ENCODE data around the gene TMUB2. TPM values are rescaled to one million over a fixed set of nuclear protein-coding genes. Genes with fewer than 3 reads are reported as not detected.

TMUB2 gene
- total RNA-seq, 2 experiments from 2014 or later, result 21.8 to 21.9 TPM

DNA sequence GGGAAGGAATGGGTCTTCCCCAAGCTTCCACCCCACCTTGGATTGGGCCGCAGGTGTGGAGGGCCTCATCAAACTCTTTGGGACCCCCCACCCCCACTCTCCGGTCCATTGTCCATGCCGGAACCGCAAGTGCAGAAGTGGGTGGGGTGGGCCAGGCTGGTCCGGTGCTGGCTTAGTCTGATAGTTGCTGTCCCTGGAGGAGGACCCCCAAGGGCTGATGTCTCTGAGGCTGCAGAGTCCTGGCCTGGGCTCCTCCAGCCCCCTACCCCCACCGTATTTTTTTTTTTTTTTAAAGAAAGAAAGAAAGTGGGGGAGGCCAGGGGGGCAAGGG lies 20.0 kb downstream of the TMUB2 start:
- no peak for DNase-seq
- ChIA-PET POLR2A (no interaction called here), CTCF (interaction anchor here (0.7 to 3.5 kb wide), 5 partner anchors 10 to 139 kb away, joined by 3 to 16 read pairs (median 5); partner anchors contain the start of genes GRN and TMUB2)
- no peaks in the 10 kb centered on the region for H3K27me3 Mint-ChIP-seq
- H3K4me1 Mint-ChIP-seq (ENCODE audit: low read depth), result peaks cover 50% of the 10 kb centered on the region
- H3K9me3 Mint-ChIP-seq, result no peaks in the 10 kb centered on the region
- no peak overlapping the region for H3K4me3 Mint-ChIP-seq
- no peak overlapping the region for H3K27ac Mint-ChIP-seq
- peaks cover 32% of the 10 kb centered on the region for H3K36me3 Mint-ChIP-seq
- intact Hi-C loops (cut with micrococcal nuclease), result loop anchor here (10.0 kb wide), 1 partner anchor 938 kb away; the partner anchor contains the start of gene HEXIM1

DNA sequence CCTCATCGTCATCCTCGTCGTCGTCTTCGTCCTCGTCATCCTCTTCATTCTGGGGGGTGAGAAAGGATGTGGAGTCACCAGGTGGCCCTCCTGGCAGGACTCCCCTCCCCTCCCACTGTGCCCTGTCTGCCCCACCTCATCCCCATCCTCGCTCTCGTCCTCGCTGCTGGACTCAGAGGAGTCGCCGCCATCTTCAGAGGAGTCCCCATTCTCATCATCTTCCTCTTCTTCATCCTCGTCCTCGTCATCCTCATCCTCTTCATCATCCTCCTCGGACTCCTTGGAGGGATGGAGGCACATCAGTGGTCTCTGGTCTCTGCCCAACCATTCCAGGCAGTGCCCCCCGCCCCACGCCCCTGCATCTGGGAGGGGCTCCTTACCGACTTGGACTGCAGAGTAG lies 20.5 kb downstream of the TMUB2 start:
- Mint-ChIP-seq H3K27me3 (no peaks in the 10 kb centered on the region), H3K4me3 (no peak overlapping the region), H3K27ac (peak overlapping the region; percentile 38), H3K36me3 (peaks cover 32% of the 10 kb centered on the region), H3K9me3 (no peaks in the 10 kb centered on the region), H3K4me1 (ENCODE audit: low read depth) (peaks cover 54% of the 10 kb centered on the region)
- CTCF ChIA-PET, result interaction anchor here (3.5 kb wide), 1 partner anchor 9 kb away, joined by 16 read pairs; no protein-coding TSS in a partner anchor
- POLR2A ChIA-PET, result no interaction called here
- intact Hi-C loops (cut with micrococcal nuclease), result loop anchor here (10.0 kb wide), 1 partner anchor 937 kb away; the partner anchor contains the start of gene HEXIM1
- DNase-seq, result no peak

DNA sequence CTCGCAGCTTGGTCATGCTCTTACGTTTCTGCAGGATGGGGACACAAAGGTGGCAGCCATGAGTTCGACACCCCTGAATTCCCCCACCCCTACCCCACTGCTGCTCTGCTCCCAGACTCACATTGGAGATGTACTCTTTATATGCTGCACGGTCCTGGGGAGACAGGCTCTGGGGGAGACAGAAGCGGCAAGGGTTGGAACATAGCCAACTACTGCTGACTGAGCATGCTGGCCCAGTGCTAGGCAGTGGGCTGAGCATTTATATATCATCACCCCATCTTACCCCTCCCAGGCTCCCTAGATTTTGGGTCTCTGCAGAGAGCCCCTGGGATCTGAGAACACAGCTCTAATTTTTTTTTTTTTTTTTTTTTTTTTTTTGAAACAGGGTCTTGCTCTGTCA lies 21.0 kb downstream of the TMUB2 start:
- DNase-seq, result no peak
- H3K4me1 Mint-ChIP-seq (ENCODE audit: low read depth), result peaks cover 55% of the 10 kb centered on the region
- no peaks in the 10 kb centered on the region for H3K27me3 Mint-ChIP-seq
- CTCF ChIA-PET, result interaction anchor here (0.7 to 3.5 kb wide), 2 partner anchors 9 to 138 kb away, joined by 3 to 16 read pairs; partner anchors contain the start of gene GRN
- peak overlapping the region; percentile 38 for H3K27ac Mint-ChIP-seq
- POLR2A ChIA-PET, result no interaction called here
- intact Hi-C loops (cut with micrococcal nuclease), result loop anchor here (10.0 kb wide), 1 partner anchor 937 kb away; the partner anchor contains the start of gene HEXIM1
- H3K4me3 Mint-ChIP-seq, result no peak overlapping the region
- H3K9me3 Mint-ChIP-seq, result no peaks in the 10 kb centered on the region
- H3K36me3 Mint-ChIP-seq, result peaks cover 33% of the 10 kb centered on the region

DNA sequence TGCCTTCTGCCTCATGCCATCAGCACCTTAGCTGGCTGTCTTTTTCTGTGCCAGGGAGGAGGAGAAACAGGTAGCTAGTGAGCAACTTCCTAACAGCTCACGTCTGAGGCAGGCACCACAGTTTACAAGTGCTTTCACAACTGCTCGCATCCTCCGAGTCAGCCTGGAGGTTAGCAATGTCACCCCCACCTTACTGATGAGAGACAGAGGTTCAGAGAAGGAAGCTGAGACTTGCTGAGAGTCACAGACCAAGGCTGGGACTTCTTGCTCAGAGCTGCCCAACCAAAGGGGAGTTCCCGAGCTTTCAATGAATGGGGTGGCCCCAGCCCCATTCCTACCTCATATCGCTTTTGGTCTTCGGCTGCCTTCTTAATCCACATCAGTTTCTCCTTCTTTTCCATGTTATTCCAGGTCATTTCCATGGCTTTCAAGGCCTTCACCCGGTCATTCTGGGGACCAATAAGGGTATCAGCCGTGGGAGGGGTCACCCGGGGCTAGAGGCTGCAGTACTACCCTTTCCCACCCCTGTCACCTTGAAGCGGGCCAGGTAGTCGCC lies 23.1 kb downstream of the TMUB2 start:
- Mint-ChIP-seq H3K4me1 (ENCODE audit: low read depth) (peaks cover 57% of the 10 kb centered on the region), H3K27me3 (no peaks in the 10 kb centered on the region), H3K36me3 (peaks cover 54% of the 10 kb centered on the region), H3K27ac (peak overlapping the region; percentile 92), H3K4me3 (peak overlapping the region; percentile 70), H3K9me3 (no peaks in the 10 kb centered on the region)
- peak; percentile 87 for DNase-seq
- intact Hi-C loops (cut with micrococcal nuclease), result loop anchor here (1.0 to 10.0 kb wide), 5 partner anchors 8 to 935 kb away; partner anchors contain the start of genes HEXIM1 and SLC25A39
- ChIA-PET POLR2A (interaction anchor here (0.5 to 4.1 kb wide), 17 partner anchors 8 to 141 kb away, joined by 3 to 43 read pairs (median 5); partner anchors contain the start of genes ATXN7L3, GRN, SLC25A39 and TMUB2), CTCF (interaction anchor here (0.6 to 3.9 kb wide), 43 partner anchors 10 to 1169 kb away, joined by 3 to 86 read pairs (median 5); partner anchors contain the start of genes ATXN7L3, DHX8, FAM171A2 and GRN)

DNA sequence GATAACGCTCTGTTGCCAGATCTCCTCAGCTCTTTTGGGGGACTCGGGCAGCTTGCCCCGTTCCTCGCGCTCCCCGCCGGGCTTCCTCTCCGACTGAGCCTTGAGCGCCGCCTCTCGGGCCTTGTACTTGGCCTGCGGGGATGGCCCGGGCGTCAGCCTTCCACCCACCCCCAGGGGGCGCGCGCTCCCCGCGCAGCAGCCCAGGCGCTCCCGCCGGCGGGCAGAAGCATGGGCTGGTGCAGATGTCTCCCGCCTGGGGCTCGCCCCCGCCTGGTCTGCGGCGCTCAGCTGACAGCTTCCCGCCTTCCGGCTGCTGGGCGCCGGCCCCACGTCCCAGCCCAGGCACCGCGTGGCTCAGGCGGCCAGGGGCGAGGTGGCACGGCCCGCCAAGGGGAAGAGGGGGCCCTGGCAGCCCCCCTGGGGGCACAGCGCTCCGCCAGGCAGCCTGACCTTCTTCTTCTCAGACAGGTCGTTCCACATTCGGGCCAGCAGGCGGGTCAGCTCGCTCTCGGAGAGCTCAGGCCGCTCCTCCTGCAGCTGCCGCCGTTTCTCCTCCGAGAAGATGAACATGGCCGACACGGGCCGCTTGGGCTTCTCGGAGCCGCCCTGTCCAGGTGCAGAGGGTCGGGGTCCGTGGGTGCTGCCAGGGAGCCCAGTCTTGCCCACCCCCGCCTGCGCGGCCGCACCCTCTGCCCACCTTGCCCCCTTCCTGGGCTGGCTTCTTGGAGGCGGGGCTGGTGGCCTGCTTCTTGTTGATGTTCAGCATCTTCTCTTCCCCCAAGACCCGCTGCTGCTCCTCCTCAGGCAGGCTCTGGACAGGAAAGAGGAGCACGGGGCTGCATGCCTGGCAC lies 23.8 kb downstream of the TMUB2 start:
- CTCF ChIA-PET, result interaction anchor here (0.6 to 3.9 kb wide), 45 partner anchors 9 to 1170 kb away, joined by 3 to 86 read pairs (median 5); partner anchors contain the start of genes ATXN7L3, DHX8, FAM171A2 and GRN
- peak overlapping the region; percentile 92 for H3K27ac Mint-ChIP-seq
- intact Hi-C loops (cut with micrococcal nuclease), result loop anchor here (1.0 kb wide), 4 partner anchors 8 to 121 kb away; partner anchors contain the start of gene SLC25A39
- H3K4me3 Mint-ChIP-seq, result peak overlapping the region; percentile 70
- peaks cover 64% of the 10 kb centered on the region for H3K4me1 Mint-ChIP-seq (ENCODE audit: low read depth)
- POLR2A ChIA-PET, result interaction anchor here (0.5 to 4.1 kb wide), 19 partner anchors 8 to 435 kb away, joined by 3 to 43 read pairs (median 5); partner anchors contain the start of genes ATXN7L3, GRN, SLC25A39 and TMUB2
- DNase-seq, result peak; percentile 95
- H3K36me3 Mint-ChIP-seq, result peaks cover 61% of the 10 kb centered on the region
- H3K9me3 Mint-ChIP-seq, result no peaks in the 10 kb centered on the region
- H3K27me3 Mint-ChIP-seq, result no peaks in the 10 kb centered on the region

DNA sequence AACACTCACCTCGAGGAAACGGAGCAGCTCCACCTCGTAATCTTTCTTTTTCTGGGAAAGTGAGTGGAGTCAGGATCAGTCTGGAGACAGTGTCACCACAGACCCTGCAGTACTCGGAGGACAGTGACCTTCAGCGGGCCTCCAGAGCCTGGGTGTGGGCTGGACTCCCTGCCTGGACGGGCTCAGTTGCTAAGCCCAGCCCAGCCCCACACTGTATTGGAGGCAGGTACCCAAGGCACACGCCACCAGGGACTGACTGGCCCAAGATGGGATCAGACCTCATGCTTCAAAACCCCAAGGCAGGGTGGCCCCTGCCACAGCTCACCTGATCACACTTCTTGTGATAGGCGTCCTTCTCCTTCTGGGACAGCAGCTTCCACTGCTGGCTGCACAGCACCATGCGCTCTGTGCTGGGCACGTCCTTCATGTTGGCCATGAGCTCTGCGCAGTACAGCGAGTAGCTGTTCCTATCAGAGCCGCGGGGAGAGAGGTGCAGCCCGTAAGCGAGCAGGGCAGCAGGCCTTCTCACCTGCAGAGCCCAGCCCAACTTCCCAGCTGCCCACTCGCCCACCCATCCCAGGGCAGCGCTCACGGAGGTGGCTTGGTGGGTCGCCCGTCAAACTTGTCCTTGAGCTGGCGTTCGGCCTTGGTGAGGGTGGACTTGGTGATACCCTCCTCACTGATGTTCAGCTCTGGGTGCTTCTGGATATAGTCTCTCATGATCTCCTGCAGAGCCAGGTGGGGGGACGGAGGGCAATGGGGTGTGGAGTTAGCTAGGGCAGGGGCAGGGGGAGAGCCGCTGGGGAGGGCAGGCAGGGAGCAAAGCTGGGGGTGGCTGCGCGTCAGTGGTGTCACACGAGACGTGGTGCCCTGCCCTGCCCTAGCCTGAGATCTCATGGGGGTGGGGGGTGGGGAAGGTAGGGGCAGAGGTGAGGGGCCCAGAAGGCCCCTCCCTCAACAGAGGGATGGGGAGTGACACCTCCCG lies 24.8 kb downstream of the TMUB2 start:
- Mint-ChIP-seq H3K36me3 (peaks cover 68% of the 10 kb centered on the region), H3K27me3 (no peaks in the 10 kb centered on the region), H3K9me3 (no peaks in the 10 kb centered on the region), H3K27ac (peak overlapping the region; percentile 70), H3K4me1 (ENCODE audit: low read depth) (peaks cover 74% of the 10 kb centered on the region), H3K4me3 (peak overlapping the region; percentile 12)
- DNase-seq, result no peak
- ChIA-PET CTCF (interaction anchor here (0.6 to 3.9 kb wide), 14 partner anchors 8 to 268 kb away, joined by 3 to 86 read pairs (median 8); partner anchors contain the start of genes ATXN7L3, GRN, TMUB2 and UBTF), POLR2A (interaction anchor here (0.8 to 4.1 kb wide), 6 partner anchors 9 to 113 kb away, joined by 3 to 43 read pairs (median 5); partner anchors contain the start of genes SLC25A39 and UBTF)
- intact Hi-C loops (cut with micrococcal nuclease), result no loop called here

DNA sequence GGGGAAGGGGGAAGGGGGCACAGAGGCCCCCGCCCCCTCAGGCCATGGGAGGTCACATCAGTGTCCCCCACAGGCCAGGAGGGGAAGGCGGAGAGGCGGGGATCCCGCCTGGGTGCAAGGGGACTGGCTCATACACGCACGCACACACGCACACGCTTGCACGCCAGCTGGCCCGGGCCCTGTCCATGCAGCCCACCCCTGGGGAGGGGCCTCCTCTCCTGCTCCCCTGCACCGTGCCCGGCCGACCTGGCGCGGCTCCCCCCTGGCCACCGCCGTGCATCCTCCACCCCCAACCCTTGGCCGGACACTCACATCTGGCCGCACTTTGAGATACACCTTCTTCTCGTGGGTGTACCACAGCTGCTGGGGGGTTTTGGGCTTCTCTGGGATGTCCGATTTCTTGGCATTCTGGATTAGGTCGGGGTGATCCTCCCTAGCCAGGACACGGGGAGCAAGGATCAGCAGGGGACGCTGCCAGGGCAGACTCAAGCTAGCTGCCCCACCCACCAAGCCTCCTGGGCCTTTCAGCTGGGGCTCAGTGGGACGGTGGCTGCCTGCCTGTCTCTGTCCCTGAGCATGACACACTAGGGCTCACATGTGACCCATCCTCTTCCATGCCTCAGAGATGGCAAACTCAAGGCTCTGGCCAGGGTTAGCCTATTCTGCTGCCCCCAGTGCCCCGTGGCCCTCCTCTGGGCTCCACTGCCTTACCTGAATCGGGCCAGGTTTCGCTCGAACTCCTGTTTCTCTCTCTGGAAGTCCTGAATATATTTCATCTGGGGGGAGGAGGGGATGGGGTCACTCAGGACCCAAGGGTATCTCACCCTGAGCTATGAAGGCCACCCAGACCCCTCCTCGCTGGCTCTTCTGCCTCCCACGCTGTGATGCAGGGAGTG lies 26.0 kb downstream of the TMUB2 start:
- CTCF ChIA-PET, result interaction anchor here (0.6 to 3.9 kb wide), 6 partner anchors 9 to 141 kb away, joined by 3 to 69 read pairs (median 4); partner anchors contain the start of genes ATXN7L3 and GRN
- intact Hi-C loops (cut with micrococcal nuclease), result no loop called here

DNA sequence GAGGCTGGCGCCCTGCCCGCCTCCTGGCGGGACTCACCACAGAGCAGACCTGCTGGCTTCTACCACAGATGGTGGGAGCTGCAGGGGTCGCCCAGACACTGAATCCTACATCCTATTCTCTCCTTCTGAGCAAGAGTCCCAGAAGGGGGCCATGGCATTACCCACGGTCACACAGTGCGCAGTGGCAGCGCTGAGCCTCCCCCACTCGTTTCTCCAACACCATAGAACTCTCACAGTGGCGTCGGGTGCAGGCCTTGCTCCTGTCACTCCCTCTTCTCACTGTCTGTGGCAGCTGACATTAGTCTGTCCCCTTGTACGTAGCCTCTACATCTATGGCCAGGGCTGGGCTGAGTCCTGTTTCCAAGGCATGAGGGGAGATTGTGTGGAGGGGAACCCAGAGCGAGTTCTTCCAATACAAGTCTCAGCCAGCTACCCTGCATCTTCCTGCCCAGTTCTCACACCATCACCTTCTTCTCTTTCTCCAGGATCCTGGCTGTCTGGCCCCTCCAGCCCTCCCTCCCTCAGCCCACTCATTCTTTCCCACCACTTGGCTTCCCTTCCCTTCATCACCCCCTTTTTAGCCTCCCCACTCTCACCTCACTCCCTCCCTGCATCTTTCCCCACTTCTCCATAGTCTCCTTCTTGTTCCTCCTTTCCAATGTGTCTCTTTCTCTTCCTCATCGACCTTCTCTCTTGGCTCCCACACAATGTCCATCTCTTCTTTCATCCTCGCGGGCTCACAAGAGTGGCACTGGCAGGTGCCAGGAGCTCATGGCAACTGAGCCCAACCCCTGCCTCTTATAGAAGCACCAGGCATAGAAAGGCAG lies 26.8 kb downstream of the TMUB2 start:
- peaks cover 71% of the 10 kb centered on the region for H3K4me1 Mint-ChIP-seq (ENCODE audit: low read depth)
- intact Hi-C loops (cut with micrococcal nuclease), result no loop called here
- peak overlapping the region; percentile 33 for H3K27ac Mint-ChIP-seq
- ChIA-PET POLR2A (no interaction called here), CTCF (interaction anchor here (1.1 to 1.3 kb wide), 3 partner anchors 10 to 140 kb away, joined by 3 to 5 read pairs (median 3); partner anchors contain the start of gene GRN)
- H3K36me3 Mint-ChIP-seq, result peaks cover 66% of the 10 kb centered on the region
- no peaks in the 10 kb centered on the region for H3K9me3 Mint-ChIP-seq
- H3K4me3 Mint-ChIP-seq, result no peak overlapping the region
- DNase-seq, result no peak
- no peaks in the 10 kb centered on the region for H3K27me3 Mint-ChIP-seq

More for the DNA sequence above, 26.0 kb downstream of the TMUB2 start:
- H3K4me1 Mint-ChIP-seq (ENCODE audit: low read depth), result peaks cover 77% of the 10 kb centered on the region
- no peak overlapping the region for H3K4me3 Mint-ChIP-seq
- peak overlapping the region; percentile 69 for H3K27ac Mint-ChIP-seq
- H3K27me3 Mint-ChIP-seq, result no peaks in the 10 kb centered on the region
- peaks cover 72% of the 10 kb centered on the region for H3K36me3 Mint-ChIP-seq
- no peak for DNase-seq
- no peaks in the 10 kb centered on the region for H3K9me3 Mint-ChIP-seq
- POLR2A ChIA-PET, result interaction anchor here (1.1 to 4.1 kb wide), 2 partner anchors 8 to 11 kb away, joined by 3 to 43 read pairs; partner anchors contain the start of gene UBTF

DNA sequence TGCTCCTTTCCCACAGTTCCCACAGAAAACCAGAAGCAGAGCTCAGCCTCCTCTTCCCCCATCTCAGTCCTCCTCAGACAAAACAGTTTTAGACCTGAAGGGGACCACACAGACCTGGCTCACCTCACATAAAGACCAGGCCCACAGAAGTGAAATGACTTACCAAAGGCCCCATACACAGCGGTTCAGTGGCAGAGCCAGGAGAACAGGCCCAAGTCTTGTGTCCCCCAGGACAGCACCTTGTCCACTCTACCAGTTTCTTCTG lies 27.4 kb downstream of the TMUB2 start:
- peak overlapping the region; percentile 94 for H3K27ac Mint-ChIP-seq
- ChIA-PET POLR2A (no interaction called here), CTCF (no interaction called here)
- no peak overlapping the region for H3K4me3 Mint-ChIP-seq
- intact Hi-C loops (cut with micrococcal nuclease), result no loop called here
- H3K27me3 Mint-ChIP-seq, result no peaks in the 10 kb centered on the region
- H3K9me3 Mint-ChIP-seq, result no peaks in the 10 kb centered on the region
- H3K4me1 Mint-ChIP-seq (ENCODE audit: low read depth), result peaks cover 68% of the 10 kb centered on the region
- no peak for DNase-seq
- H3K36me3 Mint-ChIP-seq, result peaks cover 63% of the 10 kb centered on the region

DNA sequence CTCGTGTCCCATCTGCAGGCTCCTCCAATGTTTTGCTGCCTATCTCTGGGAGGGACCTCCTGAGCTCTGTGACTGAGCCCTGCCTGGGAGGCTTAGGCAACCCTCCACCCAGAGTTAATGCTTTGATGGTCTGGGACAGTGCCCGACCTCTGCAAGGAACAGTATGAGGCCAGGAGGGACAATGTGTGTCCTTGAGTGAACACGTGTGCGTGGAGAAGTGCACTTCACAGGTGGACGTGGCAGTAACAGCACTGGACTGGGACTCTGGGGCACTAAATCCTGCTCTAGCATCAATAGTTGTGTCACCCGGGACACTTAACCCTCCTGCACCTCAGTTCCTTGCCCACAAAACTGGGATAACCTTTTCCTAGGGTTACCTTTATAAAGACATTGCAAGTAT lies 28.1 kb downstream of the TMUB2 start:
- peak overlapping the region; percentile 94 for H3K27ac Mint-ChIP-seq
- ChIA-PET POLR2A (no interaction called here), CTCF (interaction anchor here (1.0 kb wide), 1 partner anchor 136 kb away, joined by 4 read pairs; no protein-coding TSS in a partner anchor)
- H3K9me3 Mint-ChIP-seq, result no peaks in the 10 kb centered on the region
- peaks cover 56% of the 10 kb centered on the region for H3K36me3 Mint-ChIP-seq
- no peak overlapping the region for H3K4me3 Mint-ChIP-seq
- no peak for DNase-seq
- no peaks in the 10 kb centered on the region for H3K27me3 Mint-ChIP-seq
- intact Hi-C loops (cut with micrococcal nuclease), result no loop called here
- peaks cover 61% of the 10 kb centered on the region for H3K4me1 Mint-ChIP-seq (ENCODE audit: low read depth)
